Stimulated activated CD4-positive, alpha-beta T cell treated with anti-CD3 and anti-CD28 coated beads, Interleukin-12 subunit alpha, Interleukin-12 subunit beta, amount 100 ng/mL, for 4 hours (primary cell): ENCODE measurements around the gene CDHR5.
"Not testable (repeated sequence)": the region's sequence is repeated elsewhere in the genome, so short reads cannot be mapped to it uniquely, and the experiment has no call there.

Source experiments
- DNase-seq: peaks from one replicate; pipeline ENCODE4 v3.0.0-alpha.2; 2020

Gene CDHR5, protein sequence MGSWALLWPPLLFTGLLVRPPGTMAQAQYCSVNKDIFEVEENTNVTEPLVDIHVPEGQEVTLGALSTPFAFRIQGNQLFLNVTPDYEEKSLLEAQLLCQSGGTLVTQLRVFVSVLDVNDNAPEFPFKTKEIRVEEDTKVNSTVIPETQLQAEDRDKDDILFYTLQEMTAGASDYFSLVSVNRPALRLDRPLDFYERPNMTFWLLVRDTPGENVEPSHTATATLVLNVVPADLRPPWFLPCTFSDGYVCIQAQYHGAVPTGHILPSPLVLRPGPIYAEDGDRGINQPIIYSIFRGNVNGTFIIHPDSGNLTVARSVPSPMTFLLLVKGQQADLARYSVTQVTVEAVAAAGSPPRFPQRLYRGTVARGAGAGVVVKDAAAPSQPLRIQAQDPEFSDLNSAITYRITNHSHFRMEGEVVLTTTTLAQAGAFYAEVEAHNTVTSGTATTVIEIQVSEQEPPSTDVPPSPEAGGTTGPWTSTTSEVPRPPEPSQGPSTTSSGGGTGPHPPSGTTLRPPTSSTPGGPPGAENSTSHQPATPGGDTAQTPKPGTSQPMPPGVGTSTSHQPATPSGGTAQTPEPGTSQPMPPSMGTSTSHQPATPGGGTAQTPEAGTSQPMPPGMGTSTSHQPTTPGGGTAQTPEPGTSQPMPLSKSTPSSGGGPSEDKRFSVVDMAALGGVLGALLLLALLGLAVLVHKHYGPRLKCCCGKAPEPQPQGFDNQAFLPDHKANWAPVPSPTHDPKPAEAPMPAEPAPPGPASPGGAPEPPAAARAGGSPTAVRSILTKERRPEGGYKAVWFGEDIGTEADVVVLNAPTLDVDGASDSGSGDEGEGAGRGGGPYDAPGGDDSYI

DNA sequence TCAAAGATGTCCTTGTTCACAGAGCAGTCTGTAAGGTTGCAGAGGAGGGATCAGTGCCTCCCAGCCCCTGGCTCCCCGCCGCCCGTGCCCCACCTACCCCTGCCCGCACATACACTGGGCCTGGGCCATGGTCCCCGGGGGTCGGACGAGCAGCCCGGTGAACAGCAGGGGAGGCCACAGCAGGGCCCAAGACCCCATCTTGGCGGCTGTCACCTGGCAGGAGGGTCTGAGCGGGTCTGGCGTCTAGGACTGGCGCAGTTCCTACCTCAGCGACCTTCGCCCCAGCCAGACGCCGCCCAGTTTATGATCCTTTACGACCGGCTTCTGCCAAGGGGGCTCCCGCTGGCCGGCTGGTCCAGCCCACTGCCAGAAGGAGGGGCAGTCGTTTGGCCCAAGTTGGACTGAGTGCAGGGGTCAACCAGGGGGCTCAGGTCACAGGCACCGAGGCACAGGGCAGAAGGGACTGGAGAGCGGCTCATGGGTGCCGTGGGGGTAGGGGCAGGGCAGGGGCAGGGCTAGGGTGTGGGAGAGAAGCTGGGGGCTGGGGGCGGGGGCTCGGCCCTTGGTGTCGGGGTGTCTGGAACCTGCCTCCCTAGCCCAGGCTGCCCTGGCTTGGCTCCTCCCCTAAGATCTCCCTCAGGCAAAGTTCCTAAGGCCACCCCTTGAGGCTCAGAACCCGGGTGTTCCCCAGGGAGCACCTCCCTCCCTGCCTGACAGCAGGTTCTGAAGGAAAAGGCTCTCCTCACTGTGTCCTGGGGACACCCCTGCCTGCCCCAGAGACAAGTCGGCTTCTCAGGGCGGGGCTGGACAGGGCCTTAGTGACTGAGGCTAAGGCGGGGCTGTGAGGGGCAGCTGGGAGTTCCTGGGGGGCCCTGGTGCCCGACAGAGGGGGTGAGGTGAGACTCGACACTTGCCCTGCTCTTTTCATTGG is at the start of gene CDHR5:
TSS of gene CDHR5 (minus strand) at position 251 of the 931 bp plus-strand sequence. CDS start at position 198, 53 bp downstream.
- DNase-seq = no peak

DNA sequence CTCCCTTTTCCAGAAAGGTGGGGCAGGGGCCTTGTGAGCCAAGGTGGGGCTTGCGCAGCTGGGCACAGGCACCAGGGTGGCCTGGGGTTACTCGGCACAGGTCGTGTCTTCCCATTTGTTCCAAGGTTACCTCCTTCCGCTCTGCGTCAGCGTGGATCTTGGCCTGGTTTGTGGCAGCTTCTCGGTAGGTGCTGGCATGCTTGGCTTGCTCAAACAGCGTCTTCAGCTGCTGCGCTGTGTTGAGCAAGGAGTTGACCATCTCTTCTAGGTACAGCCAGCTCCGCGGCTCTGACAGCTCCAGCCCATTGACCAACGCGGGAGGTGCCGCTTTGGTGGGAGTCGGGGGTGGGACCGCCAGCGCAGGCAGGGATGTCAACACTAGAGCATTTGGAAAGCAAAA is 49.7 kb upstream of the CDHR5 start:
- no peak for DNase-seq

DNA sequence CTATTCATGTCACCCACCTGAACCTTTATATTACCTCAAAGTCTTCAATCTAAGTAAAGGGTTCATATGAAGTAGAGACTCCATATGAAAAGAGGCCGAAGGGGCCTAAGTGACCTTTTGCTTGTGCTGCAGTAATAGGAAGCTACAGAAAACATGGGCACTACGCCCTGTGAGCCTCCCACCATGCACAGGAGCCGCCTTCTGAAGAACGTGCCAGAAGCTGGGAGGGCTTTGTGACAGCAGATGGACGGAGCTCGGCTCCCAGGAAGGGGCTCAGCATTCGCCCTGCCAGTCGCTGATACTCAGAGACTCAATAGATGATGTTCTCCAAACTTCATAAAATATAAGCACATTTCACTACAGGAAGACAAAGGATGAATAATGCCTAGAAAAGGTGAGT is 49.1 kb upstream of the CDHR5 start:
- no peak for DNase-seq

DNA sequence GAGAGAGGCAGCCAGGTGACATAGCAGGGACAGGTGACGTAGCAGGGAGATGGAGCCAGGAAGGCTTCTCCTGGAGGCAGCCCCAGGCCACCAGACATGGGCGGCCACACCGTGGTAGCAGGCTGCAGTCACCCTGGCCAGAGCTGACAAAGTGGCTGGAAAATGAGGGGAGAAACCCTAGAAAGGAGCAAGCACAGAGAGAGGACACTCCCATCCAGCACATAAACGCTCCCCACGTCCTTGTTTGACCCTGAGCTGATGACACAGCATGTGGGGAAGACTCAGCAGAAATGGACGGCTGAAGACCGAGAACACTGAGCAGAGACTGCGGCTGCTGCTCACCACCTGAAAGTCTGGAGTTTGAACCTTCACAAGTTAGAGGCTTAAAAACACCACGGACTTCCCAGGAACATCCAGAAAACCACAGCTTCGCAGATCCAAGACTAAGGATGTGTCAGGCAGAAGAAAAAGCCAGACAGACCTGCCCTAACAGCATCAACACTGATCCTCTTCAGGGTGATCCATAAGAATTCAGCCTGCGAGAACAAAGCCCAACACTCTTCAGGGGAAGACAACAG is 41.0 kb upstream of the CDHR5 start:
- no peak for DNase-seq

DNA sequence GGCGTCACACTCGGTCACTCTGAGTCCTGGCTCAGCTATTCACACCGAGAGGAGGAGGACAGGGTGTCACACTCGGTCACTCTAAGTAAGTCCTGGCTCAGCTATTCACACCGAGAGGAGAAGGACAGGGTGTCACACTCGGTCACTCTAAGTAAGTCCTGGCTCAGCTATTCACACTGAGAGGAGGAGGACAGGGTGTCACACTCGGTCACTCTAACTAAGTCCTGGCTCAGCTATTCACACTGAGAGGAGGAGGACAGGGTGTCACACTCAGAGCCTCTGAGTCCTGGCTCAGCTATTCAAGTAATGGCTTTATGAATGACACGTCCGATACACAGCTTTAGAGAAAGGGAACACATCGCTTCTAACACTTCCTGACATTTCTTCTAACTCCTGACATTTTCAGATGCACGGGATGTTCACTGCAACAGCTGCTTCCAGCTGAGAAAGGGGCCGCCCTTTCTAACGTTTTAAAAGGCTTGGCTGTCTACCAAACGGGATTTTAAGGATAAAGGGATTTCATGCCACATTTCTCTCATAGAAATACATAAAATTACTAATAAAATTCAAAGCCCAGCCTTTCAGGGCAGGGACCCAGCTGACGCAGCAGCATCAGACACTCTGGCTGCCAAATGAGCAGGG is 40.4 kb upstream of the CDHR5 start:
- no peak for DNase-seq

DNA sequence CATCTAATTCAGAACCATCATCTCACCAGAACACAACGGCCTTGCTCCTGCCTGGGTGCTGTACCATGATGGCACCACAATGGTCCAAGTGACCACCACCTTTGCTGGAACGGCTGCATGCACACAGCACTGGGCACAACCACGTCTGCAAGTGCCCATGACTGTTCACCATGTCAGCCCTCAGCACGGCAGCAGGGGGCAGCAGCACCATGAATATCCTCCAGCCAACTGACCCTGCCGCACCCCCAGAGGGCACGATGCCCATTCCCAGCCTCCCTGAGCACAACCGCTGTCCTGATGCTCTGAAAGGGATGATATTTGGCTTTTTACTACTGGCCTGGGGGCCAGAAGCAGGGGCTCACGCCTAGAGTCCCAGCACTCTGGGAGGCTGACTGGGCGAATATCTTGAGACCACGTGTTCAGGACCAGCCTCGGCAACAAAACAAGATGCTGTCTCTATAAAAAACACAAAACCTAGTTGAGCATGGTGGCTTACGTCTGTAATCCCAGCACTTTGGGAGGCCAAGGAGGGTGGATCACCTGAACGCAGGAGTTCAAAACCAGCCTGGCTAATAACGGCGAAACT is 38.0 kb upstream of the CDHR5 start:
- DNase-seq = peak; percentile 38

DNA sequence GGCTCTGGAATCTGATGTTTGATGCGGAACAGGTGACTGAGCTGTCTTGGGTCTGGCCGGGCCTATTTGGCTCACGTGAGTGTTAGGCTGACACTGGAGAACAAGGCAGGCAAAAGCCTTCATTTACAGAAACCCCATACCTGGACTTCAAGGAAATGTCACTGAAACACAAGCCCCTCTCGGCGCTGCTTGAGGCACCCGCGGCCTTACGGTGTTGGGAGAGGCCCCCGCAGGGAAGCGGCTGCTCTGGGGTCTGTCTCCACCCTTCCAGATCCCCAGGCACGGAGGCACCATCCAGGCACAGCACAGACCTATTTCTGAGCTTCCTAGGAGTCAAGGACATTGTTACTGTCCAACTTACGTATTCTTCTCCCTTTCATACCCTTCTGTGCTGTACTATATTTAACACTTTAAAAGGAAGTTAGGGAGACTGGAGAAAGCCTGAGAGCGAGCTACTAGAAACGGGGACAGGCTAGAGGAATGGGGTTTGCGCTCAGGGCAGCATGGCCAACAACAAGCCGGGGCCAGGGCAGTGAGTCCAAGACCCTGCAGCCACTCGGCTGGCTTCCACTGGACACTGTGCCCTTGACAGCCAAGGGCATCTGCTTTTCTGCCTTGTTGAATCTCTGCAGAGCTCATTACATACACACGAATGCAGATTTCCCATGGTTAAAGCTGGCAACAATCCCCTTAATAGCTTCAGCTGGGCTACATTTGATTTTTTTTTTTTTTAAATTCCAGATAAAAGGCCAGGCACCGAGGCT is 36.1 kb upstream of the CDHR5 start:
- no peak for DNase-seq

DNA sequence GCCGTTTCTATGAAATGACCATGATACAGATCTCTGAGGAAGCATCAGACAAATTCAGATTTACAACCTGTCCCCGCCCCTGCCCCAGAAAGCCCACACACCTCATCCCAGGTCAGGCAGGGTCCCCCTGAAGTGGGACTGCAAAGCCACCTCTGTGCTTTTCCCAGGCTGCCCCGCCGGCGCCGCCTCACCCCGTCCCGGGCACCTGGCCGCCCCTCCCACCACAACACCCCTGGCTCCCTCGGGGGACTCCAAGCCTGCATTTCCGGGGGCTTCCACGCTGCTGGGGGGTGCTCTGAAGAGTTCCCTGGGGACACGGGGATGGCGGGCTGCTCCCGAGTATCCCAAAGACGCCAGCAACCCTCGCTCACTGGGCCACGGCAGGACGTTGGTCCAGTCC is 35.5 kb upstream of the CDHR5 start:
- no peak for DNase-seq

DNA sequence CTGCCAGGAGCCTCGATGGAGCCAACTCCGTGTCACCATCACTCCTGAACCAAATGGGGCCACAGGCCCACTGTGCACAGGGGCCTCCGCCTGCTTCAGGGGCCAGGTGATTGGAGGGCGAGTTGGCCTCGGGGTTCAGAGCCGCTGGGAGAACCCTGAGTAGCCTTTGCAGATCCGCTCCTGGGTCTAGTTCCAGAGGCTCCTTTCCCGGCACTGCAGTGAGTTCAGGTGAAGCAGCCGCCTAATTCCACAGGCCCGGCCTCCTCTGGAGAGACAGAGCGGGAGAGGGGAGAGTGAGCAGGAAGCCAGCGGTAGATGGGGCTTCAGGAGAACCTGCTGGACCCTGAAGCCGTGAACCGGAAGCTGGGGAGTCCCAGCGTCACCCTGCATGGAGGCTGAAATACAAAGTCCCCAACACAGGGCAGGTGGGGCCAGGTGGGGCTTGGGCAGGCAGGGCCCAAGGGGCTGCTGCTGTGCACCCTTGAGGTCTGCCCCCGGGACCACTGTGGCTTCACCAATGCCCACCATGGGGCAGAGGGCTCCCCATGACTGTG is 34.9 kb upstream of the CDHR5 start:
- DNase-seq = no peak

DNA sequence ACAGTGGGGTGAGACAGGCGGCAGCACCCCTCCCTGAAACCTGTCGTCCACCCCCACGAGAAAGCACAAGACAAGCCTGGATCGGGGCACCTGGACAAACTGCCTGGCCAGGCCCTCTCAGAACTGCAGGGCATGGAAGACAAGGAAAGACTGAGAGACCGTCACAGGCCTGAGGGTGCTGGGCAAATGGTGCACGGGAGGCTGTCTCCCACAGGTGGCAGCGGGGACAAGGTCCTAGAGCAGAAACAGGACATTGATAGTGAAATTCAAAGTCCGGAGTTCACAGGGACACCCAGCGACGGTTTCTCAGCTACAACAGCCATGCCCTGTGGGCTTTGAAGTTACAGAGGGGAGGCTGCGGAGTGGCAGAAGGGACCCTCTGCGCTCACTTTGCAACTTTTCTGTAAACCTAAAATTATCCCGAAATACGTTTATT is 33.0 kb upstream of the CDHR5 start:
- DNase-seq = no peak

DNA sequence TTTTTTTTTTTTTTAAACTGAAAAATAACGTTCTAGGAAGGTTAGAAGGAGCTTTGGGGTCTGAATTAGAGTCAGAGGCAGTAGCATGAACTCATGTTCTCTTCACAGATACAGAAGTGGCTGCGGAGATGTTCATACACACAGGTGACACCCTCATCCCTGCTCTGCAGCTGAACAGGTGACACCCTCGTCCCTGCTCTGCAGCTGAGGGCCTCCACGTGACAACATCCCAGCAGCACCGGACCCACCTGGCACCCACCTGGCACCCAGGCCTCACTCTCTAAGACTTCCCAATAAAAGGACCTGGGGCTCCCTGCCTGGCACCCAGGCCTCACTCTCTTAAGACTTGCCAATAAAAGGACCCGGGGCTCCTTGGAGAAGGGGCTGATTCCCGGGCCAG is 32.1 kb upstream of the CDHR5 start:
- DNase-seq = no peak

DNA sequence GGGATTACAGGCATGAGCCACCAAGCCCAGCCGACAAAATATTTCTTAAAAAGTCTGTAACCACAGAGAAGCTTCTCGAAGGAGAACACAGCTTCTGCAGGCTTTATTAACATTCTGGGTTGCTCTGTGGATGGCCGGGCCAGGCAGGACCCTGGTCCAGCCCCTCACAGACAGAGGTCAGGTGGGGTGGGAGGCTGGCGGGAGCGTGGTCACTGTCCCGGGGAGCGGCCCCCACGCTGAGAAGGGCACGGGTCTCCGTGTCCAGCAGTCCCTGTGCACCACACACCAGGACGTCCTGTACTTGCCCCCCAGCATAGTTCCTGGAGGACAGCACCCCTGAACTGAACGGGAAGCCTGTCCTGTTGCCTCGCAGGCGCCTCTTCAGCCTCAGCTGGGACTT is 31.7 kb upstream of the CDHR5 start:
- DNase-seq = no peak

DNA sequence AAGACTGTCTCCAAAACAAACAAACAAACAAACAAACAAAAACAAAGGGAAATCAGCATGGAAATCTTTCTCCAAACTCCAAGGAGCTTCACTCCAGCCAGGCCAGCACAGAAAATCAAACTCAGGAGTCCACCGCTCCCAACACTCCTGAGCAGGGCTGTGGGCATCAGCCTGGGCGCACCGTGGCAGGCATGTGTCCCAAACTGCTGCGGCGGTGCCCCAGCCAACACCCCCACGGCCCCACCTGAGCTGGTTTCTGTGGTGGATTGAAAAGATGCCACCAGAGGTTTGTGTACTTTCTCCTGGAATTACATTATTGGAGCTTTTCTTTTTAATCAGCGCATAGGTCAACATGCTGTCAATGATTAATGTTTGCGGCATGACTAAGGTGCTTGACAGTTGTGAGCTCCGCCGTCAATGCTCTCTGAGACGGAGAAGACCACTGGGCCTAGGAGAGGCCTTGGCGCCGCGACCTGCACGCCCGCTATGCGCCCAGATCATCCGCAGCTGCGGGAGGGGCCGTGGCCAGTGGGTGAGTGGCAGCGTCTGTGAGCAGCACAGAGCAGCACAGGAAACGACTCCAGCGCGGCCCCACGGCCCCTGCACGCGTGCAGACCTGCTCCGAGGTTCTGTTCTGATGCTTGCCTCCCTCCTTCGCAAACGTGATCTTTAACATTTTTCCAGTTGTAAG is 30.4 kb upstream of the CDHR5 start:
- no peak for DNase-seq

DNA sequence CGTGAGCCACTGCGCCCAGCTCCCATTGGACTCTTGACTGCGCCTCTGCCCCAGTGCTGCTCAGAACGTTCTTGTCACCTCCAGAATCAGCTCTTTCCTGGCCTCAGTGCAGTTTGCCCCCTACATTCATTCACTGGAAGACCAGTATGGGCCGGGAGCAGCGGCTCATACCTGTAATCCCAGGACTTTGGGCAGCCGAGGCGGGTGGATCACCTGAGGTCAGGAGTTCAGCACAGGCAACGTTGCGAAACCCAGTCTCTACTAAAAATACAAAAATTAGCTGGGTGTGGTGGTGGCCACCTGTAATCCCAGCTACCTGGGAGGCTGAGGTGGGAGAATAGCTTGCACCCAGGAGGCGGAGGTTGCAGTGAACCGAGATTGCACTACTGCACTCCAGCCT is 29.7 kb upstream of the CDHR5 start:
- not testable (repeated sequence) for DNase-seq

DNA sequence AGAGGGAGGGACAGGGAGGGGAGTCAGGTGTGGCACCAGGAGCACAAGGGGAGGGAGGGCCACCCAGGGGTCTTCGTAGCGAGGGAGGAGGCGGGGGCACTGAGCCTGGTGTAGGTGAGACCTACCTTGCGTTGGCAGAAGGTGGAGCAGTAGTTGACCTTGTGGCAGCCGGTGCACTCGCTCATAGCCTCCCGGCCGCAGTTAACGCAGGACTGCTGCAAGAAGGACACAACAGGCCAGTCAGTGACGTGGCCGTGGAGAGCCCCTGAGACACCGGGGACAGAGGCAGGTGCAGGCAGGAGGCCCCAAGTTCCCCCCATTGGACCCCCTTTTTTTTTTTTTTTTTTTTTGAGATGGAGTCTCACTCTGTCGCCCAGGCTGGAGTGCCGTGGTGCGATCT is 29.1 kb upstream of the CDHR5 start:
- DNase-seq = no peak

DNA sequence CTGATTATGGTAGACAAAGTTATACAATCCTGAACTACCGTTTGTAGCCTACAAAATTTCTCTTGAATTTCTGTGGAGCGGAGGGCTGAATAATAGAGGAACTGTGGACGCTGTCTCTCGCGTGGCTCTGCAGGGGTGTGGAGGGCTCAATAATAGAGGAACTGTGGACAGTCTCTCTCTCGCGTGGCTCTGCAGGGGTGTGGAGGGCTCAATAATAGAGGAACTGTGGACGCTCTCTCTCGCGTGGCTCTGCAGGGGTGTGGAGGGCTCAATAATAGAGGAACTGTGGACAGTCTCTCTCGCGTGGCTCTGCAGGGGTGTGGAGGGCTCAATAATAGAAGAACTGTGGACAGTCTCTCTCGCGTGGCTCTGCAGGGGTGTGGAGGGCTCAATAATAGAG is 28.4 kb upstream of the CDHR5 start:
- DNase-seq = not testable (repeated sequence)

DNA sequence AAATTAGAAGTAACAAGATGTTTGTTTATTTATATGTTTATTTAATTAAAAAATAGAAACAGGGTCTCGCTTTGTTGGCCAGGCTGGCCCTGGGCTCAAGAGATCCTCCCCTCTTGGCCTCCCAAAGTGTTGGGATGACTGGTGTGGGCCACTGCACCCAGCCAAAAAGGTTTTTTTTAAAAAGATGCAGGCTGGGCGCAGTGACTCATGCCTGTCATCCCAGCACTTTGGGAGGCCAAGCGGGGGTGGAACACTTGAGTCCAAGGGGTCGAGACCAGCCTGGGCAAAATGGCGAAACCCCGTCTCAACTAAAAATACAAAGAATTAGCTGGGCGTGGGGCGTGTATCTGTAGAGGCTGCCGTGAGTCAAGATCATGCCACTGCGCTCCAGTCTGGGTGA is 25.7 kb upstream of the CDHR5 start:
- DNase-seq = no peak

DNA sequence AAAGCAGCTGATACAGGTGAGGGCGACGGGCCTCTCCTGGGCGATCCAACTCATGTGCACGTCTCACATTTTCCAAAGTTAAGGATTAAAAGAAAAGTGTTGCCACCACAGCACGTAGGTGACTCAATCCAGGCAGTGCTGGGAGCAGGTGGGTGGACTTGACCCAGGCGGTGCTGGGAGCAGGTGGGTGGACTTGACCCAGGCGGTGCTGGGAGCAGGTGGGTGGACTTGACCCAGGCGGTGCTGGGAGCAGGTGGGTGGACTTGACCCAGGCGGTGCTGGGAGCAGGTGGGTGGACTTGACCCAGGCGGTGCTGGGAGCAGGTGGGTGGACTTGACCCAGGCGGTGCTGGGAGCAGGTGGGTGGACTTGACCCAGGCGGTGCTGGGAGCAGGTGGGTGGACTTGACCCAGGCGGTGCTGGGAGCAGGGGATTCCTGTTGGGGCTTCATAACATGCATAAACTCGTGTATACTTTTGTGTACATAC is 23.0 kb upstream of the CDHR5 start:
- not testable (repeated sequence) for DNase-seq

DNA sequence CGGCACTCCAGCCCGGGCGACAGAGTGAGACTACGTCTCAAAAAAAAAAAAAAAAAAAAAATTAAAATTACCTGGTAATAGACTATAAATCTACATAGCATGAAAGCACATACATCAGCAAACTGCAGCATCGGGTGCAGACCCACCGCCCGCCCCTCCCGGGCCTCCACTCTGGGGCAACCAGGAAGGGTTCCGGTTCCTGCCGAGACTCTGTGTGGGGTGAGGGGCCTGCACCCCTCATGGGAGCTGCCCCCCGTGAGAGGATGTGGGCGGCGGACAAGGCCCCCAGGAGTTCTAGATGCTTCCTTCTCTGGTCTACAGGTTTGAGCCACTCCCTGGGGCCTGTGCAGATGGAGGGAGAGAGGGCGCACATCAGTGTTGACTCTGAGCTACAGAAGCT is 21.5 kb upstream of the CDHR5 start:
- DNase-seq = no peak

DNA sequence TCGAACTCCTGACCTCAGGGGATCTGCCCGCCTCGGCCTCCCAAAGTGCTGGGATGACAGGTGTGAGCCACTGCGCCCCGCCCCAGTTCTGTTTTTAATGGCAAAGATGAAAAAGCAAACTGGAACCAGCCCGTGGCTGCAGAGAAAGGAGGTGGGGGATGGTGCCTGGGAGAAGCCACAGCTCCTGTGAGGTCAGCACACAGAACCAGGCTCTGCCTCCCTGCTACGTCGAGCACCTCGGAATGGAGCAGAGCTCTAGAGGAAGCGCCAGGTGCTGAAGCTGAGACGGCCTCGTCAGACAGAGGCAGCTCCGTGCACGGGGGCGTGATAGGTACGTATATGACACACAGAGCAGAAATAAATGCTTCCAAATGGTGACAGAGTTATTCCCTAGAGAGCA is 20.8 kb upstream of the CDHR5 start:
- no peak for DNase-seq
